H1 (cell line): ENCODE data around the gene GDI2. TPM values are rescaled to one million over a fixed set of nuclear protein-coding genes. Genes with fewer than 3 reads are reported as not detected.

Experiments used
- CTCF ChIA-PET: fragments of 300-600 bp; sonication (Branson Sonifier 250); formaldehyde crosslinking; loops from one replicate; lab custom pipeline; 2021; ENCODE audit not compliant: partially characterized antibody; lab: Charles Lee
- POLR2A ChIA-PET: fragments of 300-600 bp; sonication (Branson Sonifier 250); formaldehyde crosslinking; loops from one replicate; lab custom pipeline; 2021; ENCODE audit warnings: inconsistent platforms; ENCODE audit not compliant: partially characterized antibody; lab: Charles Lee
- DNase-seq, 2 experiments: peaks; one replicate each; pipeline versions ENCODE4 v3.0.0 to v3.0.0-alpha.2; 2010 to 2022; ENCODE audit warnings: low spot score in 2 of 2, low read depth in 1 of 2, mixed read lengths in 1 of 2
- FAIRE-seq: peaks from 2 replicates; lab custom pipeline; 2011; peaks lifted over from hg19 to GRCh38; lab: Jason Lieb, UNC
- H2AFZ ChIP-seq: 2 replicates; pipeline ENCODE4 v1.8.1; 2012; ENCODE audit warnings: low read length, inconsistent platforms
- H2AK5ac ChIP-seq: 2 replicates; pipeline ENCODE4 v1.6.1; 2013; ENCODE audit warnings: low read depth, low read length
- H2BK120ac ChIP-seq: replicated peaks from 2 replicates; pipeline ENCODE3; 2013; ENCODE audit warnings: low read depth, low read length, inconsistent platforms
- H2BK12ac ChIP-seq: 2 replicates; pipeline ENCODE4 v1.6.1; 2013; ENCODE audit warnings: low read depth, low read length
- H2BK15ac ChIP-seq: 2 replicates; pipeline ENCODE4 v1.6.1; 2013; ENCODE audit warnings: low read length
- H2BK20ac ChIP-seq: 2 replicates; pipeline ENCODE4 v1.6.1; 2013; ENCODE audit warnings: low read length
- H2BK5ac ChIP-seq: 2 replicates; pipeline ENCODE4 v1.6.1; 2013; ENCODE audit warnings: low read depth, low read length
- H3K14ac ChIP-seq: 2 replicates; pipeline ENCODE4 v1.6.1; 2013; ENCODE audit warnings: inconsistent platforms; ENCODE audit not compliant: insufficient read length
- H3K18ac ChIP-seq: 2 replicates; pipeline ENCODE4 v1.6.1; 2013; ENCODE audit warnings: low read length; ENCODE audit errors: extremely low read depth
- H3K23ac ChIP-seq: 2 replicates; pipeline ENCODE4 v1.6.1; 2013; ENCODE audit warnings: inconsistent platforms; ENCODE audit not compliant: insufficient read length
- H3K23me2 ChIP-seq: 2 replicates; pipeline ENCODE4 v1.6.1; 2013; ENCODE audit warnings: low read depth, low read length
- H3K27ac ChIP-seq: 2 replicates; pipeline ENCODE4 v1.6.1; 2011; ENCODE audit warnings: low read depth, low read length, inconsistent platforms
- H3K27me3 ChIP-seq, 4 experiments: replicated peaks in 1 of 4; 1 replicate in 1 of 4; 2 replicates in 3 of 4; pipeline versions ENCODE4 v1.6.1 to v1.8.1; 2011 to 2013; ENCODE audit warnings: low read length in 3 of 4, mild to moderate bottlenecking in 3 of 4, inconsistent platforms in 2 of 4, mixed read lengths in 2 of 4, moderate library complexity in 1 of 4; ENCODE audit not compliant: control insufficient read depth in 3 of 4, insufficient read depth in 3 of 4; ENCODE audit errors: extremely low read depth in 1 of 4
- H3K36me3 ChIP-seq, 4 experiments: 2 replicates each; pipeline versions ENCODE4 v1.6.1 to v1.8.1; 2011 to 2013; ENCODE audit warnings: mild to moderate bottlenecking in 4 of 4, low read length in 3 of 4, moderate library complexity in 2 of 4, control low read depth in 1 of 4, inconsistent platforms in 1 of 4; ENCODE audit not compliant: insufficient read depth in 4 of 4, control insufficient read depth in 2 of 4
- H3K4ac ChIP-seq: replicated peaks from 2 replicates; pipeline ENCODE3; 2013; ENCODE audit warnings: low read length, low read depth, mixed read lengths, inconsistent platforms; ENCODE audit not compliant: insufficient read length
- H3K4me1 ChIP-seq, 4 experiments: replicated peaks in 1 of 4; 1 replicate in 1 of 4; 2 replicates in 3 of 4; pipeline versions ENCODE4 v1.6.1 to v1.8.1; 2011 to 2013; ENCODE audit warnings: low read length in 3 of 4, inconsistent platforms in 2 of 4, mixed read lengths in 1 of 4; ENCODE audit not compliant: insufficient read depth in 4 of 4, control insufficient read depth in 3 of 4
- H3K4me2 ChIP-seq, 2 experiments: 2 replicates each; pipeline versions ENCODE4 v1.6.1 to v1.8.1; 2011 to 2013; ENCODE audit warnings: low read depth in 2 of 2, low read length in 2 of 2, control low read depth in 1 of 2, inconsistent platforms in 1 of 2, mild to moderate bottlenecking in 1 of 2; ENCODE audit not compliant: insufficient read depth in 1 of 2
- H3K4me3 ChIP-seq, 4 experiments: fragments of 200-600, 300-600 bp in 1 of 4; sonication (generic), shearing (Covaris generic), sonication (Bioruptor Twin) in 1 of 4; 2 replicates each; pipeline versions ENCODE4 v1.5.1 to v1.8.1; 2011 to 2016; ENCODE audit warnings: low read length in 4 of 4, low read depth in 3 of 4, control low read depth in 2 of 4, inconsistent platforms in 2 of 4, mild to moderate bottlenecking in 2 of 4, mixed read lengths in 1 of 4, moderate library complexity in 1 of 4; ENCODE audit not compliant: insufficient read depth in 2 of 4; ENCODE audit errors: extremely low read depth in 1 of 4
- H3K56ac ChIP-seq: replicated peaks from 2 replicates; pipeline ENCODE3; 2013; ENCODE audit warnings: low read depth, mild to moderate bottlenecking, mixed read lengths, low read length, inconsistent platforms; ENCODE audit not compliant: insufficient read length
- H3K79me1 ChIP-seq: 2 replicates; pipeline ENCODE4 v1.6.1; 2013; ENCODE audit warnings: low read depth, low read length, control low read depth
- H3K79me2 ChIP-seq, 2 experiments: 2 replicates each; pipeline versions ENCODE4 v1.6.1 to v1.8.1; 2012 to 2013; ENCODE audit warnings: low read length in 2 of 2, mild to moderate bottlenecking in 2 of 2, inconsistent platforms in 1 of 2; ENCODE audit not compliant: insufficient read depth in 2 of 2, control insufficient read depth in 1 of 2
- H3K9ac ChIP-seq, 4 experiments: replicated peaks in 1 of 4; 1 replicate in 1 of 4; 2 replicates in 3 of 4; pipeline versions ENCODE4 v1.6.1 to v1.8.1; 2011 to 2013; ENCODE audit warnings: low read depth in 3 of 4, low read length in 3 of 4, control low read depth in 2 of 4, mild to moderate bottlenecking in 2 of 4, moderate library complexity in 2 of 4, inconsistent platforms in 1 of 4; ENCODE audit errors: extremely low read depth in 1 of 4
- H3K9me3 ChIP-seq, 2 experiments: 2 replicates each; pipeline versions ENCODE4 v1.6.1 to v1.8.1; 2012 to 2013; ENCODE audit warnings: mild to moderate bottlenecking in 2 of 2, moderate library complexity in 2 of 2, control low read depth in 1 of 2, inconsistent platforms in 1 of 2, low read depth in 1 of 2, low read length in 1 of 2, mixed read lengths in 1 of 2; ENCODE audit not compliant: insufficient read depth in 2 of 2
- H4K20me1 ChIP-seq, 2 experiments: replicated peaks in 1 of 2; 2 replicates each; pipeline versions ENCODE3 to v1.8.1; 2011 to 2013; ENCODE audit warnings: inconsistent platforms in 2 of 2, low read length in 2 of 2, mild to moderate bottlenecking in 1 of 2; ENCODE audit not compliant: insufficient read depth in 2 of 2, control insufficient read depth in 1 of 2
- H4K5ac ChIP-seq: 2 replicates; pipeline ENCODE4 v1.6.1; 2013; ENCODE audit warnings: low read length, low read depth, mixed read lengths, inconsistent platforms; ENCODE audit not compliant: insufficient read length
- H4K8ac ChIP-seq: 2 replicates; pipeline ENCODE4 v1.8.0; 2013; ENCODE audit warnings: mild to moderate bottlenecking, moderate library complexity, low read length, inconsistent platforms; ENCODE audit not compliant: insufficient read depth; ENCODE audit errors: extremely low read depth
- H4K91ac ChIP-seq: replicated peaks from 2 replicates; pipeline ENCODE3; 2013; ENCODE audit warnings: low read length, mixed read lengths, inconsistent platforms; ENCODE audit not compliant: insufficient read length
- BACH1 ChIP-seq: IDR thresholded peaks from 2 replicates; pipeline ENCODE4 v1.6.1; 2012; ENCODE audit warnings: low read length, improper control_type of control experiment
- BCL11A ChIP-seq, 2 experiments: IDR thresholded peaks; one replicate each; pipeline ENCODE4 v1.6.1; 2011; ENCODE audit warnings: low read depth in 2 of 2, low read length in 2 of 2, mild to moderate bottlenecking in 2 of 2
- BRCA1 ChIP-seq: IDR thresholded peaks from 2 replicates; pipeline ENCODE4 v1.6.1; 2012; ENCODE audit warnings: low read depth, low read length, improper control_type of control experiment
- GABPA ChIP-seq: IDR thresholded peaks from 2 replicates; pipeline ENCODE4 v1.6.1; 2011; ENCODE audit warnings: mild to moderate bottlenecking, low read length, moderate library complexity, borderline replicate concordance; ENCODE audit not compliant: insufficient read depth
- JUND ChIP-seq: IDR thresholded peaks from 2 replicates; pipeline ENCODE4 v1.6.1; 2011; ENCODE audit warnings: mild to moderate bottlenecking, improper control_type of control experiment, low read length
- KDM4A ChIP-seq: IDR thresholded peaks from one replicate; pipeline ENCODE4 v1.7.1; 2012; ENCODE audit warnings: low read depth, mild to moderate bottlenecking, moderate library complexity, low read length, inconsistent platforms; ENCODE audit not compliant: severe bottlenecking
- NRF1 ChIP-seq: IDR thresholded peaks from 2 replicates; pipeline ENCODE4 v1.6.1; 2011; ENCODE audit warnings: mild to moderate bottlenecking, low read depth, low read length, improper control_type of control experiment
- POLR2AphosphoS5 ChIP-seq: IDR thresholded peaks from 2 replicates; pipeline ENCODE4 v1.6.1; 2011; ENCODE audit warnings: low read depth, low read length
- SAP30 ChIP-seq: fragments of 300-600 bp; sonication (generic); IDR thresholded peaks from 2 replicates; pipeline ENCODE4 v1.7.1; 2012; ENCODE audit warnings: low read length, moderate library complexity, mild to moderate bottlenecking, inconsistent platforms; ENCODE audit not compliant: insufficient read depth, insufficient replicate concordance
- SIN3A ChIP-seq, 2 experiments: IDR thresholded peaks in 1 of 2; conservative IDR thresholded peaks in 1 of 2; 2 replicates each; pipeline ENCODE4 v1.6.1; 2011 to 2012; ENCODE audit warnings: low read length in 2 of 2, improper control_type of control experiment in 1 of 2, low read depth in 1 of 2, mild to moderate bottlenecking in 1 of 2
- SIRT6 ChIP-seq: IDR thresholded peaks from one replicate; pipeline ENCODE4 v1.7.1; 2012; ENCODE audit warnings: low read length, inconsistent platforms
- SIX5 ChIP-seq: IDR thresholded peaks from 2 replicates; pipeline ENCODE4 v1.6.1; 2011; ENCODE audit warnings: mild to moderate bottlenecking, low read depth, low read length
- WGBS, 2 experiments: shearing (Covaris generic) in 1 of 2; methylation state at CpG; one replicate each; pipeline versions ENCODE4 v1.1.6 to v1.1.7; 2013 to 2015; ENCODE audit warnings: low lambda C conversion rate in 2 of 2, mixed read lengths in 2 of 2, inconsistent platforms in 1 of 2, low coverage in 1 of 2, missing lambda C conversion rate in 1 of 2; ENCODE audit not compliant: insufficient replicate concordance in 2 of 2, insufficient coverage in 1 of 2, insufficient read length in 1 of 2; ENCODE audit errors: extremely low coverage in 1 of 2, missing lambda C conversion rate in 1 of 2; 5-methylcytosine and 5-hydroxymethylcytosine counted together
- polyA plus RNA-seq, 7 experiments: library from polyadenylated mRNA; depleted of rRNA in 3 of 7; stranded (reverse) in 5 of 7; unstranded in 2 of 7; fragments of >200 nt in 5 of 7; fragments of 200-250 nt in 2 of 7; gene quantifications; 1 replicate in 5 of 7; 2 replicates in 1 of 7; 4 replicates in 1 of 7; pipeline versions ENCODE4 v1.2.1 to v1.2.3, GENCODE V29; 2011 to 2013; ENCODE audit warnings: missing spikeins in 2 of 7, mixed read lengths in 2 of 7
- total RNA-seq: library from RNA; stranded (reverse); fragmentation: NEBNext Ultra II Directional; extraction: Animal tissue kit (Norgen Biotek cat#: 25700); gene quantifications from 2 replicates; pipeline ENCODE4 v1.2.1, GENCODE V29; 2021

Gene GDI2
- total and polyA plus RNA-seq, 2 of the 8 experiments (the other 6 are each of a cell fraction or from before 2014, with no cell fraction given), result 168 to 385 TPM

GRCh38 chr10:5765617-5766016 lies 47.6 kb downstream of the GDI2 start:
- Histone ChIP-seq H3K23ac (no peak overlapping the region), H3K9me3 (no peaks in the 10 kb centered on the region), H2AFZ (no peak overlapping the region), H4K20me1 (peaks cover 3 to 6% of the 10 kb centered on the region in 2 experiments), H3K18ac (no peak overlapping the region), H2BK12ac (no peak overlapping the region)
- DNase-seq, result no peak
- WGBS, 2 experiments, result 92% methylated on average over 2 of the region's 2 CpGs; no CpG with 5 or more reads in 1 of the 2 experiments
- no peak for TF ChIP-seq SIX5
- no peak for TF ChIP-seq KDM4A
- no peak for TF ChIP-seq SIRT6
- no peak for TF ChIP-seq SIN3A (conservative IDR thresholded peaks at IDR 0.05 in 1 of 2, IDR thresholded peaks at IDR 0.05 in 1 of 2; ENCODE audit: low read depth in 1 of 2, low read length in 2 of 2)
- TF ChIP-seq BACH1, result no peak
- TF ChIP-seq NRF1, result no peak
- no peak for TF ChIP-seq GABPA
- TF ChIP-seq BCL11A (IDR thresholded peaks at IDR 0.05; ENCODE audit: low read depth in 2 of 2, low read length in 2 of 2), result no peak
- TF ChIP-seq POLR2AphosphoS5, result no peak
- TF ChIP-seq JUND, result no peak
- no peak for TF ChIP-seq SAP30
- no peak for TF ChIP-seq BRCA1
- TF ChIP-seq, all 59 proteins: peak for 0
- Histone ChIP-seq H2BK5ac (no peak overlapping the region), H3K4me3 (no peak overlapping the region), H2BK15ac (no peak overlapping the region), H2BK120ac (no peak overlapping the region), H3K23me2 (no peaks in the 10 kb centered on the region), H2AK5ac (no peak overlapping the region), H3K4me1 (no peaks in the 10 kb centered on the region), H2BK20ac (no peak overlapping the region), H3K36me3 (peaks cover 13 to 73% (median 59%) of the 10 kb centered on the region in 4 experiments; a peak in 7 of 8 replicates), H3K4me2 (no peak overlapping the region), H4K5ac (no peak overlapping the region), H3K56ac (no peak overlapping the region), H3K79me2 (peaks cover 0 to 16% of the 10 kb centered on the region in 2 experiments; a peak in 3 of 4 replicates), H4K91ac (no peak overlapping the region), H3K4ac (no peak overlapping the region), H3K14ac (no peak overlapping the region), H4K8ac (no peak overlapping the region), H3K27me3 (no peaks in the 10 kb centered on the region), H3K27ac (no peak overlapping the region), H3K9ac (no peak overlapping the region), H3K79me1 (no peaks in the 10 kb centered on the region)
- ChIA-PET CTCF (no interaction called here), POLR2A (no interaction called here)
- FAIRE-seq, result no peak
